DND-41 (cell line): Measurements from ENCODE around the gene ZNF827.

ENCODE experiments used
- CTCF ChIP-seq: IDR thresholded peaks from 2 replicates; pipeline ENCODE4 v1.5.1; 2012; ENCODE audit warnings: borderline replicate concordance, low read length, moderate library complexity, mild to moderate bottlenecking; ENCODE audit not compliant: poor library complexity, severe bottlenecking; ENCODE audit errors: extremely low read depth
- EZH2 ChIP-seq: IDR thresholded peaks from 3 replicates; pipeline ENCODE4 v1.6.1; 2012; ENCODE audit warnings: borderline replicate concordance, low read depth, mild to moderate bottlenecking, moderate library complexity, low read length, inconsistent platforms; ENCODE audit not compliant: severe bottlenecking

GRCh38 chr4:145887241-145887991 lies 51.2 kb downstream of the ZNF827 start:
- TF ChIP-seq CTCF: no peak
- TF ChIP-seq EZH2: no peak
